IMR-90 (cell line): ENCODE results near the gene LBP.

Experiments used
- CEBPB ChIP-seq: IDR thresholded peaks from 2 replicates; pipeline ENCODE4 v1.6.1; 2012; ENCODE audit warnings: low read depth, low read length, improper control_type of control experiment
- CHD1 ChIP-seq: IDR thresholded peaks from 2 replicates; pipeline ENCODE4 v1.6.1; 2012; ENCODE audit warnings: low read depth, low read length, improper control_type of control experiment
- FOS ChIP-seq: fragments of 150-350 bp; IDR thresholded peaks from 2 replicates; pipeline ENCODE4 v1.6.1; 2016; ENCODE audit warnings: low read depth, low read length
- MAZ ChIP-seq: IDR thresholded peaks from 2 replicates; pipeline ENCODE4 v1.6.1; 2012; ENCODE audit warnings: low read depth, mild to moderate bottlenecking, low read length, improper control_type of control experiment, moderate library complexity, borderline replicate concordance
- POLR2A ChIP-seq: IDR thresholded peaks from 2 replicates; pipeline ENCODE4 v1.6.1; 2012; ENCODE audit warnings: mild to moderate bottlenecking, low read depth, low read length
- RAD21 ChIP-seq: IDR thresholded peaks from 2 replicates; pipeline ENCODE4 v1.6.1; 2012; ENCODE audit warnings: low read length, improper control_type of control experiment
- SMC3 ChIP-seq: fragments of 150-350 bp; IDR thresholded peaks from 2 replicates; pipeline ENCODE4 v1.6.1; 2016; ENCODE audit warnings: low read depth, mild to moderate bottlenecking, antibody characterized with exemption, low read length, moderate library complexity
- TF ChIP-seq, protein P1 (sequence below): conservative IDR thresholded peaks from 2 replicates; pipeline ENCODE4 v1.5.1; 2012; ENCODE audit warnings: mild to moderate bottlenecking, low read depth, low read length, improper control_type of control experiment
- TF ChIP-seq, protein P2 (sequence below): fragments of 150-350 bp; IDR thresholded peaks from 2 replicates; pipeline ENCODE4 v1.6.1; 2016; ENCODE audit warnings: low read depth, mild to moderate bottlenecking, low read length, moderate library complexity, borderline replicate concordance
- TF ChIP-seq, protein P3 (sequence below): fragments of 150-350 bp; IDR thresholded peaks from 2 replicates; pipeline ENCODE4 v1.6.1; 2017; ENCODE audit warnings: mild to moderate bottlenecking, antibody characterized with exemption, low read length, low read depth

DNA sequence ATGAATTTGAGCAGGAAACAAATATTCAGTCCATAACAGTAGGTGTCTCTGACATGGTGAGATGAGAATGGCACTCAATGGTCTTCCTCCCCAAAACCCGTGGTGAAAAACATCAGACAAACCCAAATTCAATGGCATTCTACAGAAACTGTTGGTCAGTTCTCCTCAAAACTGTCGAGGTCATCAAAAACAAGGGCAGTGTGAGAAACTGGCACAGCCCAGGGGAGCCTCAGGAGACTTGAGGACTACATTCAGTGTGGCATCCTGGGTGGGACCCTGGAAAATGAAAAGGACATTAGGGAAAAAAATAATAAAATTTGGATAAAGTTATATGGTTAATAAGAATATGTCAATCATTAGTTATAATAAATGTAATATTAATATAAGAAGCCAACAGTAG is 40.6 kb downstream of the LBP start:
- TF ChIP-seq, protein P1, sequence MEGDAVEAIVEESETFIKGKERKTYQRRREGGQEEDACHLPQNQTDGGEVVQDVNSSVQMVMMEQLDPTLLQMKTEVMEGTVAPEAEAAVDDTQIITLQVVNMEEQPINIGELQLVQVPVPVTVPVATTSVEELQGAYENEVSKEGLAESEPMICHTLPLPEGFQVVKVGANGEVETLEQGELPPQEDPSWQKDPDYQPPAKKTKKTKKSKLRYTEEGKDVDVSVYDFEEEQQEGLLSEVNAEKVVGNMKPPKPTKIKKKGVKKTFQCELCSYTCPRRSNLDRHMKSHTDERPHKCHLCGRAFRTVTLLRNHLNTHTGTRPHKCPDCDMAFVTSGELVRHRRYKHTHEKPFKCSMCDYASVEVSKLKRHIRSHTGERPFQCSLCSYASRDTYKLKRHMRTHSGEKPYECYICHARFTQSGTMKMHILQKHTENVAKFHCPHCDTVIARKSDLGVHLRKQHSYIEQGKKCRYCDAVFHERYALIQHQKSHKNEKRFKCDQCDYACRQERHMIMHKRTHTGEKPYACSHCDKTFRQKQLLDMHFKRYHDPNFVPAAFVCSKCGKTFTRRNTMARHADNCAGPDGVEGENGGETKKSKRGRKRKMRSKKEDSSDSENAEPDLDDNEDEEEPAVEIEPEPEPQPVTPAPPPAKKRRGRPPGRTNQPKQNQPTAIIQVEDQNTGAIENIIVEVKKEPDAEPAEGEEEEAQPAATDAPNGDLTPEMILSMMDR: no peak
- TF ChIP-seq POLR2A (no peak), FOS (no peak), SMC3 (no peak), CEBPB (no peak), MAZ (no peak), RAD21 (no peak), CHD1 (no peak)
- TF ChIP-seq, protein P2, sequence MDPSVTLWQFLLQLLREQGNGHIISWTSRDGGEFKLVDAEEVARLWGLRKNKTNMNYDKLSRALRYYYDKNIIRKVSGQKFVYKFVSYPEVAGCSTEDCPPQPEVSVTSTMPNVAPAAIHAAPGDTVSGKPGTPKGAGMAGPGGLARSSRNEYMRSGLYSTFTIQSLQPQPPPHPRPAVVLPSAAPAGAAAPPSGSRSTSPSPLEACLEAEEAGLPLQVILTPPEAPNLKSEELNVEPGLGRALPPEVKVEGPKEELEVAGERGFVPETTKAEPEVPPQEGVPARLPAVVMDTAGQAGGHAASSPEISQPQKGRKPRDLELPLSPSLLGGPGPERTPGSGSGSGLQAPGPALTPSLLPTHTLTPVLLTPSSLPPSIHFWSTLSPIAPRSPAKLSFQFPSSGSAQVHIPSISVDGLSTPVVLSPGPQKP: no peak
- TF ChIP-seq, protein P3, sequence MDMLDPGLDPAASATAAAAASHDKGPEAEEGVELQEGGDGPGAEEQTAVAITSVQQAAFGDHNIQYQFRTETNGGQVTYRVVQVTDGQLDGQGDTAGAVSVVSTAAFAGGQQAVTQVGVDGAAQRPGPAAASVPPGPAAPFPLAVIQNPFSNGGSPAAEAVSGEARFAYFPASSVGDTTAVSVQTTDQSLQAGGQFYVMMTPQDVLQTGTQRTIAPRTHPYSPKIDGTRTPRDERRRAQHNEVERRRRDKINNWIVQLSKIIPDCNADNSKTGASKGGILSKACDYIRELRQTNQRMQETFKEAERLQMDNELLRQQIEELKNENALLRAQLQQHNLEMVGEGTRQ: no peak
